Naive thymus-derived CD8-positive, alpha-beta T cell (primary cell): ENCODE measurements around the gene FGA. TPM values are rescaled to one million over a fixed set of nuclear protein-coding genes. Genes with fewer than 3 reads are reported as not detected.
A peak's percentile ranks its signal among the peaks of the same experiment; 100 is the strongest.

Experiments used
- ATAC-seq, 2 donors: fragments of 150-1000 bp; cut with Tn5 transposase in 1 of 2; sonication (Bioruptor Pico), chemical (Tn5 transposase) in 1 of 2; 1 replicate in 1 of 2; 2 replicates in 1 of 2; pipeline ENCODE4 v1.10.0; 2021; ENCODE audit warnings: mild to moderate bottlenecking in 2 of 2, moderate library complexity in 2 of 2
- POLR2A ChIA-PET: fragments of 350-600 bp; sonication (Branson Sonifier 250); formaldehyde crosslinking; loops from one replicate; lab custom pipeline; 2021; ENCODE audit warnings: antibody characterized with exemption; lab: Charles Lee
- DNase-seq, 10 donors: peaks; one replicate each; pipeline versions ENCODE4 v3.0.0 to v3.0.0-alpha.2; 2020 to 2022
- H3K27ac Mint-ChIP-seq, 10 donors: one replicate each; pipeline ENCODE4 v1.8.0; 2020 to 2022; ENCODE audit warnings: mild to moderate bottlenecking in 10 of 10, mixed read lengths in 10 of 10, moderate library complexity in 4 of 10, inconsistent platforms in 1 of 10
- H3K27me3 Mint-ChIP-seq, 5 donors: one replicate each; pipeline ENCODE4 v1.8.0; 2021 to 2022; ENCODE audit warnings: mixed read lengths in 5 of 5
- H3K36me3 Mint-ChIP-seq, 3 donors: one replicate each; pipeline ENCODE4 v1.8.0; 2020 to 2022; ENCODE audit warnings: mixed read lengths in 3 of 3, mild to moderate bottlenecking in 2 of 3, inconsistent platforms in 1 of 3
- H3K4me1 Mint-ChIP-seq, 4 donors: one replicate each; pipeline ENCODE4 v1.8.0; 2021 to 2022; ENCODE audit warnings: mixed read lengths in 4 of 4
- H3K4me3 Mint-ChIP-seq, 10 donors: one replicate each; pipeline ENCODE4 v1.8.0; 2020 to 2022; ENCODE audit warnings: mild to moderate bottlenecking in 10 of 10, mixed read lengths in 10 of 10, moderate library complexity in 6 of 10, inconsistent platforms in 1 of 10
- H3K9me3 Mint-ChIP-seq, 9 donors: one replicate each; pipeline ENCODE4 v1.8.0; 2020 to 2022; ENCODE audit warnings: mixed read lengths in 9 of 9, mild to moderate bottlenecking in 3 of 9, inconsistent platforms in 1 of 9, moderate library complexity in 1 of 9
- polyA plus RNA-seq, 3 donors: library from polyadenylated mRNA; unstranded; fragments of 300-500 nt; fragmentation: Illumina TruSeq; gene quantifications; one replicate each; pipeline ENCODE4 v1.2.3, GENCODE V29; 2021
- total RNA-seq, 8 experiments: library from RNA in 2 of 8; stranded (reverse) in 2 of 8; gene quantifications; one replicate each; pipeline ENCODE4 v1.2.3 and lab custom pipeline; 2021 to 2026

Gene FGA
- total RNA-seq (not detected), polyA plus RNA-seq (not detected), total RNA-seq (lab: John Stamatoyannopoulos, UW) (0 reads per million in 6 experiments)

- Mint-ChIP-seq H3K4me3 (no peak within 1 kb of the TSS), H3K4me1 (no peaks in the 10 kb centered on the region), H3K27me3 (peaks cover 14 to 58% (median 19%) of the 10 kb centered on the region in 5 donors), H3K9me3 (peaks cover 0 to 3% (median 0%) of the 10 kb centered on the region in 9 donors), H3K27ac (no peak within 1 kb of the TSS), H3K36me3 (no peaks in the 10 kb centered on the region)
- no peak for ATAC-seq
- POLR2A ChIA-PET = no interaction called here
- no peak for DNase-seq
These were observed at the start of gene FGA for GRCh38 chr4:154590329-154591006. Gene FGA, minus strand, starts transcription at chr4:154590742. Its CDS starts 55 bp downstream, at chr4:154590687.

- H3K27ac Mint-ChIP-seq = no peak overlapping the region
- no peak overlapping the region for H3K4me3 Mint-ChIP-seq
- H3K36me3 Mint-ChIP-seq = peaks cover 0 to 2% (median 0%) of the 10 kb centered on the region in 3 donors
- no peak for ATAC-seq
- H3K9me3 Mint-ChIP-seq = peaks cover 0 to 4% (median 0%) of the 10 kb centered on the region in 9 donors
- peaks cover 0 to 4% (median 0%) of the 10 kb centered on the region in 4 donors for H3K4me1 Mint-ChIP-seq
- H3K27me3 Mint-ChIP-seq = peaks cover 18 to 37% (median 22%) of the 10 kb centered on the region in 5 donors
- DNase-seq = no peak
- POLR2A ChIA-PET = no interaction called here
These were observed 43.5 kb upstream of the FGA start for GRCh38 chr4:154634058-154634457.

GRCh38 chr4:154631828-154632227 is 41.3 kb upstream of the FGA start:
- ATAC-seq (no peak), DNase-seq (no peak)
- POLR2A ChIA-PET = no interaction called here
- peaks cover 0 to 4% (median 0%) of the 10 kb centered on the region in 9 donors for H3K9me3 Mint-ChIP-seq
- no peak overlapping the region for H3K27ac Mint-ChIP-seq
- H3K27me3 Mint-ChIP-seq = peaks cover 11 to 30% (median 16%) of the 10 kb centered on the region in 5 donors
- H3K36me3 Mint-ChIP-seq = no peaks in the 10 kb centered on the region
- H3K4me1 Mint-ChIP-seq = no peaks in the 10 kb centered on the region
- no peak overlapping the region for H3K4me3 Mint-ChIP-seq

GRCh38 chr4:154630324-154630723 is 39.8 kb upstream of the FGA start:
- ATAC-seq (no peak), DNase-seq (no peak)
- POLR2A ChIA-PET = no interaction called here
- no peaks in the 10 kb centered on the region for H3K9me3 Mint-ChIP-seq
- H3K27me3 Mint-ChIP-seq = peaks cover 15 to 37% (median 21%) of the 10 kb centered on the region in 5 donors
- H3K4me1 Mint-ChIP-seq = peaks cover 0 to 2% (median under 1%) of the 10 kb centered on the region in 4 donors
- no peak overlapping the region for H3K4me3 Mint-ChIP-seq
- no peak overlapping the region for H3K27ac Mint-ChIP-seq
- H3K36me3 Mint-ChIP-seq = no peaks in the 10 kb centered on the region

- Mint-ChIP-seq H3K27me3 (peaks cover 10 to 24% (median 13%) of the 10 kb centered on the region in 5 donors), H3K4me3 (peak overlapping the region in 3 of 10 donors; percentile 6 to 40 (median 10)), H3K36me3 (no peaks in the 10 kb centered on the region), H3K9me3 (no peaks in the 10 kb centered on the region), H3K4me1 (peaks cover 0 to 2% (median under 1%) of the 10 kb centered on the region in 4 donors), H3K27ac (no peak overlapping the region)
- DNase-seq (peak in 8 of 10 donors; percentile 4 to 26 (median 14)), ATAC-seq (peak; percentile 71 to 92)
- POLR2A ChIA-PET = interaction anchor here (1.2 kb wide), 1 partner anchor 75 kb away, joined by 3 read pairs; no protein-coding TSS in a partner anchor
These were observed 36.4 kb upstream of the FGA start for GRCh38 chr4:154626793-154627484.

GRCh38 chr4:154625971-154626370 is 35.4 kb upstream of the FGA start:
- peak overlapping the region in 1 of 10 donors; percentile 85 for H3K27ac Mint-ChIP-seq
- H3K27me3 Mint-ChIP-seq = peaks cover 10 to 17% (median 14%) of the 10 kb centered on the region in 5 donors
- DNase-seq = no peak
- POLR2A ChIA-PET = interaction anchor here (1.2 kb wide), 1 partner anchor 74 kb away, joined by 3 read pairs; no protein-coding TSS in a partner anchor
- H3K4me3 Mint-ChIP-seq = peak overlapping the region in 5 of 10 donors; percentile 2 to 53 (median 30)
- H3K4me1 Mint-ChIP-seq = peaks cover 0 to 2% (median under 1%) of the 10 kb centered on the region in 4 donors
- no peak for ATAC-seq
- H3K36me3 Mint-ChIP-seq = no peaks in the 10 kb centered on the region
- H3K9me3 Mint-ChIP-seq = peaks cover 0 to 1% (median 0%) of the 10 kb centered on the region in 9 donors

GRCh38 chr4:154623995-154624394 is 33.5 kb upstream of the FGA start:
- peaks cover 9 to 13% (median 10%) of the 10 kb centered on the region in 5 donors for H3K27me3 Mint-ChIP-seq
- POLR2A ChIA-PET = no interaction called here
- ATAC-seq = no peak
- no peak for DNase-seq
- H3K9me3 Mint-ChIP-seq = peaks cover 0 to 1% (median 0%) of the 10 kb centered on the region in 9 donors
- H3K36me3 Mint-ChIP-seq = no peaks in the 10 kb centered on the region
- peaks cover 0 to 2% (median under 1%) of the 10 kb centered on the region in 4 donors for H3K4me1 Mint-ChIP-seq
- no peak overlapping the region for H3K4me3 Mint-ChIP-seq
- H3K27ac Mint-ChIP-seq = no peak overlapping the region

- DNase-seq (no peak), ATAC-seq (no peak)
- POLR2A ChIA-PET = no interaction called here
- H3K9me3 Mint-ChIP-seq = peaks cover 0 to 1% (median 0%) of the 10 kb centered on the region in 9 donors
- H3K4me3 Mint-ChIP-seq = no peak overlapping the region
- H3K27me3 Mint-ChIP-seq = peaks cover 9 to 13% (median 10%) of the 10 kb centered on the region in 5 donors
- H3K27ac Mint-ChIP-seq = no peak overlapping the region
- H3K36me3 Mint-ChIP-seq = no peaks in the 10 kb centered on the region
- peaks cover 0 to 4% (median under 1%) of the 10 kb centered on the region in 4 donors for H3K4me1 Mint-ChIP-seq
These were observed 32.9 kb upstream of the FGA start for GRCh38 chr4:154623436-154623835.

GRCh38 chr4:154622598-154622997 is 32.1 kb upstream of the FGA start:
- Mint-ChIP-seq H3K9me3 (peaks cover 0 to 1% (median 0%) of the 10 kb centered on the region in 9 donors), H3K27ac (no peak overlapping the region), H3K36me3 (no peaks in the 10 kb centered on the region), H3K4me3 (no peak overlapping the region), H3K27me3 (peaks cover 9 to 13% (median 10%) of the 10 kb centered on the region in 5 donors), H3K4me1 (peaks cover 0 to 5% (median under 1%) of the 10 kb centered on the region in 4 donors)
- POLR2A ChIA-PET = no interaction called here
- ATAC-seq (peak; percentile 55 to 58), DNase-seq (peak in 5 of 10 donors; percentile 9 to 41 (median 21))

- no peak for DNase-seq
- H3K36me3 Mint-ChIP-seq = no peaks in the 10 kb centered on the region
- H3K27ac Mint-ChIP-seq = no peak overlapping the region
- no peak for ATAC-seq
- POLR2A ChIA-PET = no interaction called here
- H3K4me1 Mint-ChIP-seq = peaks cover 0 to 18% (median 5%) of the 10 kb centered on the region in 4 donors
- peaks cover 0 to 6% (median 4%) of the 10 kb centered on the region in 5 donors for H3K27me3 Mint-ChIP-seq
- H3K4me3 Mint-ChIP-seq = no peak overlapping the region
- peaks cover 0 to 1% (median 0%) of the 10 kb centered on the region in 9 donors for H3K9me3 Mint-ChIP-seq
These were observed 29.6 kb upstream of the FGA start for GRCh38 chr4:154620111-154620510.

- Mint-ChIP-seq H3K9me3 (peaks cover 0 to 1% (median 0%) of the 10 kb centered on the region in 9 donors), H3K27ac (no peak overlapping the region), H3K36me3 (no peaks in the 10 kb centered on the region), H3K4me1 (peaks cover 0 to 18% (median 5%) of the 10 kb centered on the region in 4 donors), H3K27me3 (peaks cover 0 to 7% (median 4%) of the 10 kb centered on the region in 5 donors), H3K4me3 (no peak overlapping the region)
- DNase-seq (peak; percentile 7 to 68 (median 30)), ATAC-seq (peak; percentile 70 to 71)
- POLR2A ChIA-PET = no interaction called here
These were observed 28.3 kb upstream of the FGA start for GRCh38 chr4:154618708-154619315.

GRCh38 chr4:154617820-154618317 is 27.3 kb upstream of the FGA start:
- POLR2A ChIA-PET = no interaction called here
- Mint-ChIP-seq H3K9me3 (peaks cover 0 to 1% (median 0%) of the 10 kb centered on the region in 9 donors), H3K27ac (no peak overlapping the region), H3K27me3 (peaks cover 0 to 9% (median 5%) of the 10 kb centered on the region in 5 donors), H3K4me3 (no peak overlapping the region), H3K36me3 (no peaks in the 10 kb centered on the region), H3K4me1 (peaks cover 0 to 18% (median 5%) of the 10 kb centered on the region in 4 donors)
- no peak for ATAC-seq
- DNase-seq = no peak
